Measurements from ENCODE around the gene E2F3. TPM values are rescaled to one million over a fixed set of nuclear protein-coding genes. Genes with fewer than 3 reads are reported as not detected.

Gene E2F3
- total RNA-seq, 1 experiment from 2014 or later = 35.7 TPM

GRCh38 chr6:20415304-20415703, 13.6 kb downstream of the E2F3 start:
- no peak overlapping the region for H3K9ac ChIP-seq (ENCODE audit: extremely low read depth, insufficient read length, low read length)
- Mint-ChIP-seq H3K27ac (no peak overlapping the region), H3K9me3 (no peaks in the 10 kb centered on the region), H3K4me3 (no peak overlapping the region), H3K27me3 (ENCODE audit: low read depth) (no peaks in the 10 kb centered on the region; the same call in 1 of the 2 replicates), H3K4me1 (peaks cover 53 to 60% of the 10 kb centered on the region in 2 experiments), H3K36me3 (ENCODE audit: insufficient read depth in 1 of 3, low read depth in 3 of 3) (peaks cover 9 to 12% (median 11%) of the 10 kb centered on the region in 3 experiments; a peak in 5 of 7 replicates)
- H3K23me2 ChIP-seq (ENCODE audit: insufficient read length, low read depth, low read length, poor library complexity, severe bottlenecking) = no peaks in the 10 kb centered on the region
- H2BK12ac ChIP-seq (ENCODE audit: insufficient read length, low read depth, low read length) = no peak overlapping the region
- no peaks in the 10 kb centered on the region for H3K9me3 ChIP-seq (ENCODE audit: control insufficient read depth, low read depth, low read length)
- no peak overlapping the region for H3K56ac ChIP-seq (ENCODE audit: insufficient read length, low read depth, low read length)
- no peak overlapping the region for H2BK5ac ChIP-seq (ENCODE audit: insufficient read length, low read length)
- H3K14ac ChIP-seq (ENCODE audit: insufficient read depth, low read length) = no peak overlapping the region
- H4K5ac ChIP-seq (ENCODE audit: insufficient read length, low read depth, low read length) = no peak overlapping the region
- no peak overlapping the region for H3K23ac ChIP-seq (ENCODE audit: insufficient read length, low read depth, low read length)
- no peak overlapping the region for H2AFZ ChIP-seq (ENCODE audit: low read length)
- no peak overlapping the region for H3T11ph ChIP-seq (ENCODE audit: low read length)
- no CpG with 5 or more reads among the region's 7 CpGs for WGBS (ENCODE audit: extremely low coverage, insufficient read length, low lambda C conversion rate)
- H2BK15ac ChIP-seq (ENCODE audit: low read depth, low read length) = no peak overlapping the region
- peaks cover 11% of the 10 kb centered on the region for H3K79me1 ChIP-seq (ENCODE audit: insufficient read depth, low read depth, low read length, poor library complexity, severe bottlenecking)
- H4K8ac ChIP-seq (replicated peaks; ENCODE audit: insufficient read length, low read depth, low read length) = no peak overlapping the region
- H3K79me2 ChIP-seq (ENCODE audit: insufficient read depth, low read length) = peaks cover 72% of the 10 kb centered on the region
- H3K27me3 ChIP-seq (ENCODE audit: insufficient read depth, low read length) = no peaks in the 10 kb centered on the region
- no peak overlapping the region for H2BK20ac ChIP-seq (ENCODE audit: low read depth, low read length, poor library complexity, severe bottlenecking)
- no peak overlapping the region for H3K4me2 ChIP-seq (ENCODE audit: insufficient read depth, insufficient read length, low read length)
- DNase-seq = no peak
- H2BK120ac ChIP-seq (ENCODE audit: low read depth, low read length, poor library complexity, severe bottlenecking) = no peak overlapping the region
- no peak overlapping the region for H4K91ac ChIP-seq (ENCODE audit: insufficient read length, low read depth, low read length)
- no peaks in the 10 kb centered on the region for H4K20me1 ChIP-seq (ENCODE audit: control insufficient read depth, insufficient read depth, insufficient read length)
- H3K4ac ChIP-seq (ENCODE audit: low read depth, low read length) = no peak overlapping the region
- no peak for TF ChIP-seq CTCF (conservative IDR thresholded peaks at IDR 0.05)
- H3K18ac ChIP-seq (ENCODE audit: insufficient read length, low read depth, low read length) = no peak overlapping the region
- H3K4me1 ChIP-seq (ENCODE audit: insufficient read depth, low read length) = peaks cover 8% of the 10 kb centered on the region
- no peak overlapping the region for H3K27ac ChIP-seq (ENCODE audit: insufficient read length, low read depth, low read length)
- no peak overlapping the region for H2AK5ac ChIP-seq (ENCODE audit: insufficient read length, low read length)

Measured in H9 (cell line).